Measurements from ENCODE around the gene TCF4. TPM values are rescaled to one million over a fixed set of nuclear protein-coding genes. Genes with fewer than 3 reads are reported as not detected.

The TCF4 gene
- total and polyA plus RNA-seq, 4 donors: 4.3 to 15.3 (median 11.5) TPM

DNA sequence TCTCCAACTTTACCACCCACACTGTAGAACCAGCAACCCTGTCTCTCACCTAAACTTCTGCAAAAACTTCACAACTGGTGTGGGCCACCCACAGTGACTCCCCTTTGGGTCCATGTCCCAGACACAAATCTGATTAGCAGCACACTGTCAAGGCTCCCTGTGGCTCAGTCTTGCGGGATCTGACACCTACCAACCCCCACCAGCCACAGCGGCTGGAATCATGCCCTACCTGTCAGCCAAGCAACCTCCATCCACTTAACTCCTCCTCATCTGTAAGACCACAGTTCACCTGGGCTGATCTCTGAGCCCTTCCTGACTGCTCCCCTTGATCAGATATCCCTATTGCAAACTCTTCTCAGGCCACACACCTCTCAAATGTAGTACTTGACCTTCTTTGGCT is 14.6 kb downstream of the TCF4 start (continued):
- TF ChIP-seq CTCF (IDR thresholded peaks at IDR 0.05; ENCODE audit: low read depth, low read length, missing input control) (no peak), YY1 (IDR thresholded peaks at IDR 0.05) (no peak), EGR1 (IDR thresholded peaks at IDR 0.05; ENCODE audit: low read depth in 2 of 2) (no peak), SP1 (IDR thresholded peaks at IDR 0.05) (no peak), NR2F2 (IDR thresholded peaks at IDR 0.05) (no peak), RXRA (IDR thresholded peaks at IDR 0.05) (no peak)

- TF ChIP-seq, protein P1, sequence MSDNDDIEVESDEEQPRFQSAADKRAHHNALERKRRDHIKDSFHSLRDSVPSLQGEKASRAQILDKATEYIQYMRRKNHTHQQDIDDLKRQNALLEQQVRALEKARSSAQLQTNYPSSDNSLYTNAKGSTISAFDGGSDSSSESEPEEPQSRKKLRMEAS (IDR thresholded peaks at IDR 0.05): no peak
- TF ChIP-seq, protein P2, sequence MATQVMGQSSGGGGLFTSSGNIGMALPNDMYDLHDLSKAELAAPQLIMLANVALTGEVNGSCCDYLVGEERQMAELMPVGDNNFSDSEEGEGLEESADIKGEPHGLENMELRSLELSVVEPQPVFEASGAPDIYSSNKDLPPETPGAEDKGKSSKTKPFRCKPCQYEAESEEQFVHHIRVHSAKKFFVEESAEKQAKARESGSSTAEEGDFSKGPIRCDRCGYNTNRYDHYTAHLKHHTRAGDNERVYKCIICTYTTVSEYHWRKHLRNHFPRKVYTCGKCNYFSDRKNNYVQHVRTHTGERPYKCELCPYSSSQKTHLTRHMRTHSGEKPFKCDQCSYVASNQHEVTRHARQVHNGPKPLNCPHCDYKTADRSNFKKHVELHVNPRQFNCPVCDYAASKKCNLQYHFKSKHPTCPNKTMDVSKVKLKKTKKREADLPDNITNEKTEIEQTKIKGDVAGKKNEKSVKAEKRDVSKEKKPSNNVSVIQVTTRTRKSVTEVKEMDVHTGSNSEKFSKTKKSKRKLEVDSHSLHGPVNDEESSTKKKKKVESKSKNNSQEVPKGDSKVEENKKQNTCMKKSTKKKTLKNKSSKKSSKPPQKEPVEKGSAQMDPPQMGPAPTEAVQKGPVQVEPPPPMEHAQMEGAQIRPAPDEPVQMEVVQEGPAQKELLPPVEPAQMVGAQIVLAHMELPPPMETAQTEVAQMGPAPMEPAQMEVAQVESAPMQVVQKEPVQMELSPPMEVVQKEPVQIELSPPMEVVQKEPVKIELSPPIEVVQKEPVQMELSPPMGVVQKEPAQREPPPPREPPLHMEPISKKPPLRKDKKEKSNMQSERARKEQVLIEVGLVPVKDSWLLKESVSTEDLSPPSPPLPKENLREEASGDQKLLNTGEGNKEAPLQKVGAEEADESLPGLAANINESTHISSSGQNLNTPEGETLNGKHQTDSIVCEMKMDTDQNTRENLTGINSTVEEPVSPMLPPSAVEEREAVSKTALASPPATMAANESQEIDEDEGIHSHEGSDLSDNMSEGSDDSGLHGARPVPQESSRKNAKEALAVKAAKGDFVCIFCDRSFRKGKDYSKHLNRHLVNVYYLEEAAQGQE (IDR thresholded peaks at IDR 0.05): no peak
- TF ChIP-seq CTCF (IDR thresholded peaks at IDR 0.05; ENCODE audit: low read depth, low read length, missing input control): no peak
- TF ChIP-seq FOXA1 (IDR thresholded peaks at IDR 0.05): no peak
- no peak for TF ChIP-seq NR2F2 (IDR thresholded peaks at IDR 0.05)
- no peak for TF ChIP-seq JUND (IDR thresholded peaks at IDR 0.05)
- no peak for TF ChIP-seq HNF4A (conservative IDR thresholded peaks at IDR 0.05)
- no peak for TF ChIP-seq EGR1 (IDR thresholded peaks at IDR 0.05; ENCODE audit: low read depth in 2 of 2)
- TF ChIP-seq ZBTB33 (IDR thresholded peaks at IDR 0.05): no peak
- no peak for DNase-seq (ENCODE audit: low spot score)
These were observed 17.0 kb downstream of the TCF4 start for GRCh38 chr18:55570966-55571365.

More at GRCh38 chr18:55570966-55571365, 17.0 kb downstream of the TCF4 start:
- H3K36me3 ChIP-seq (ENCODE audit: control insufficient read depth in 4 of 4, insufficient read depth in 3 of 4, low read depth in 1 of 4, low read length in 3 of 4): no peaks in the 10 kb centered on the region
- no peak overlapping the region for H3K27ac ChIP-seq (ENCODE audit: low read depth in 1 of 2, low read length in 2 of 2)
- H3K9ac ChIP-seq (ENCODE audit: low read depth in 1 of 2, low read length in 2 of 2): no peak overlapping the region
- no peaks in the 10 kb centered on the region for H3K27me3 ChIP-seq (ENCODE audit: control insufficient read depth in 4 of 4, insufficient read depth in 4 of 4, low read length in 3 of 4)
- H3K4me1 ChIP-seq (ENCODE audit: control insufficient read depth in 4 of 4, insufficient read depth in 4 of 4, low read length in 3 of 4): no peaks in the 10 kb centered on the region
- no peaks in the 10 kb centered on the region for H3K9me3 ChIP-seq (ENCODE audit: control insufficient read depth in 4 of 4, low read length in 3 of 4)
- no peak overlapping the region for H3K4me3 ChIP-seq (ENCODE audit: low read depth in 1 of 3, low read length in 3 of 3)
